A549 treated with AZD9567 at 1 μM for 4 hours (cell line): ENCODE measurements around the gene C20orf96. TPM values are rescaled to one million over a fixed set of nuclear protein-coding genes. Genes with fewer than 3 reads are reported as not detected.

Source experiments
- total RNA-seq: library from RNA; stranded (reverse); fragments of 200-300 nt; extraction: Qiagen RNA extraction; gene quantifications from 5 replicates; pipeline ENCODE4 v1.2.3, GENCODE V29; 2022; ENCODE audit not compliant: insufficient read depth

C20orf96 gene, protein sequence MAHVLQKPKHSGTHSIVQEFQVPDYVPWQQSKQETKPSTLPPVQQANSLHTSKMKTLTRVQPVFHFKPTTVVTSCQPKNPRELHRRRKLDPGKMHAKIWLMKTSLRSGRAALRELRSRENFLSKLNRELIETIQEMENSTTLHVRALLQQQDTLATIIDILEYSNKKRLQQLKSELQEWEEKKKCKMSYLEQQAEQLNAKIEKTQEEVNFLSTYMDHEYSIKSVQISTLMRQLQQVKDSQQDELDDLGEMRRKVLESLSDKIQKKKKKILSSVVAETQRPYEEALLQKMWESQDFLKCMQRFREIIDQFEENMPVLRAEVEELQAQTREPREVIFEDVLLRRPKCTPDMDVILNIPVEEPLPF
- 5.8 to 11.7 TPM (median 11.3 TPM) in 5 replicates for total RNA-seq

DNA sequence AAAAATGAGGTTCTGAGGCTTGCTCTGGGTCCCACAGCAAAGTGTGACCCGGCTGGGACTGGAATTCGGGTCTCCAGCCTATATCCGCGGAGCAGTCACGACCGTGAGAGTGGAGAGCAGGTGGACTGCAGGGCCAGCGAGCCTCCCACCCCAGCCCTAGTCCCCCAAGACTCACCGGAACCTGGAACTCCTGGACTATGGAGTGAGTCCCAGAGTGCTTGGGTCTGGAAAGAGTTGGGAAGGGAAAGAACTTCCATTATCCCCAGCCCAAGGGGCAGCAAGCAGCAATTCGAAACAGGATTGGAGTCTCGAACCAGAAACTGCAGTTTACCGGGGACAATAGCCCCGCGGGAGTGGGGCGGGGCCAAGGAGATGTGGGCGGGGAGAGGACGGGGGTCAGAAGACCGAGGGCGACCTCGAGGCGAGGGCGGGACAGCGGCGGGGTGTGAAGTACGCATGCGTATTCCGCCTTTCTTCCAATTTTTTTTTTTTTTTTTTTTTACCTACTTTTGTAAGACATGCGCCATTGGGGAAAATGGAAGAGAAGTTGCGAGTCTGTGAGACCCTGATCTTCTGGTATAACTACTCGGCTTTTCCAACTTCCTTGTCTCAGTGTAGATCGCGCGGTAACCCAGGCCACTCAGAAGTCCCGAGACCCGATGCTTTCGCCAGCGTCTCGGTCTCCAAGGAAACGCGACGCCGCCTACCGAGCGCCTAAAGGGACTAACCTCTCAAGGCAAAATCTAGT is at the start of gene C20orf96:
Gene C20orf96 (minus strand): TSS at position 667 of the 748 bp plus-strand sequence. CDS start 140 bp downstream, at position 527.

DNA sequence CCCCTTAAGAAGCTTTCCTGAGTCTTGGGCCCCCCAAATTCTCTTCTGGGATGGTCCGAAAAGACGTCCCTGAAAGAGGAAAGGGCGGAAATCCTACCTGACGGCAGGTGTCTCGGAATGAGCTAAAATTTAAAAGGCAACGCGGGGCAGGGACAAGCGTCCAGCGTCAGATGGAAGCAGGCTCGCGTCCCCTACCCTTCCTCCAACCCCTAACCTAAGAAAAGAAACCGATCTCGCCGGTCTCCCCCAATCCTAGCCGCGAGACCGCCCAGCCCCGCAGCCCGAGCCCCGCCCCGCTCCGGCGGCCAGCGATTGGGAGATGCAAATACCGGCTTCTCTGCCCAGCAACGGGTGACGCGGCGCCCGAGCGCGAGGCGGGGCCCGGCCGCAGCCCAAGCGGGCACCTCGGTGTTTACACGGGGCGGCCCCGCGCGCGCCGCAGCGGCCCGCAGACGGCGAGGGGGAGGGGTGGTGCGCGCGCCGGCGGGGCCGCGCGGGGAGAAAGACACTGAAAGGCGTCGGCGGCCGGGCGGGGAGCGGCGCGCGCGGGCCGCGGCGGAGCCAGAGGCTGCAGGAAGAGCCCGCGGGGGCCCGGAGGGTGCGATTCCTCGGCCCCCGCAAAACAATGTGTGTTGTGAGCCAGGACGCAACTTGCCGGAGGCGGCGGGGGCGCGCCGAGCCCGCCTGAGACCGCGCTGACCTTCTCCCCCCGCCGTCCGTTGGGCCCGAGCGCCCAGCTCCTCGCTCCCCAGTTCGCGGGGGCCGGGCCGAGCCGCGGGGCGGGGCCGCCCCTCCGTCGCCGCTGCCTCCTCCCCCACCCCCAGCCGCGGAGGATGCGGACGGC is 34.7 kb upstream of the C20orf96 start, which contains the start of gene SOX12:
Gene SOX12 (plus strand): TSS at position 508 of the 844 bp plus-strand sequence. CDS start 373 bp downstream, outside the sequence.

DNA sequence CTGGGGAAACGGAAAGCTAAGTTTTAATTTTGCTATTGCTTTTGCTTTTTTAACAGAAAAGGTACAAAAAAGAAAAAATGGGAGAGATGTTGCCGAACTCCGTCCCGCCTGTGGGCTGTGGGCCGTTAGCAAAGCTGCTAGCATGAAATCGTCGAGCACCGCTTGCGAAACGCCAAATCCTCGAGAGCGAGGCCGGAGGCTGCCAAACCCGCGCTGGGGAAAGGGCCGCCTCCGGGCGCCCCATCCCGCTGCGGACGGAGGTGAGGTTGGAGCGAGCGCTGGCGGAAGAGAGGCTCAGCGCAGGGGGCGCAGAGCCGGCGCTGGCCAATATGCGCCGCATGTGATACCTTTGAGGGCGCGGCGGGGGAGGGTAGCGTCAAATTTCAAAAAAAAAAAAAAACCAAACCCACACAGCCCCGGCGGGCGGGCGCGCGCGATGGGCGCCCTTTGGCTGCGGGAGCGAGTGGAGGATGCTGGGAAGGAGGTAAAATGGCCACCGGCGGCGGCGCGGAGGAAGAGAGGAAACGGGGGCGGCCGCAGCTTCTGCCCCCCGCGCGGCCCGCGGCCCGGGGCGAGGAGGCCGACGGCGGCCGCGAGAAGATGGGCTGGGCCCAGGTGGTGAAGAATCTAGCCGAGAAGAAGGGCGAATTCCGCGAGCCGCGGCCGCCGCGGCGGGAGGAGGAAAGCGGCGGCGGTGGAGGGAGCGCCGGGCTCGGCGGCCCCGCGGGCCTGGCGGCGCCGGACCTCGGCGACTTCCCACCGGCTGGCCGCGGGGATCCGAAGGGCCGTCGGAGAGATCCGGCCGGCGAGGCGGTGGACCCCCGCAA is 6.8 kb upstream of the C20orf96 start, which contains the start of gene ZCCHC3:
Gene ZCCHC3 (plus strand): TSS at position 473 of the 827 bp plus-strand sequence. CDS start 17 bp downstream, at position 490.

DNA sequence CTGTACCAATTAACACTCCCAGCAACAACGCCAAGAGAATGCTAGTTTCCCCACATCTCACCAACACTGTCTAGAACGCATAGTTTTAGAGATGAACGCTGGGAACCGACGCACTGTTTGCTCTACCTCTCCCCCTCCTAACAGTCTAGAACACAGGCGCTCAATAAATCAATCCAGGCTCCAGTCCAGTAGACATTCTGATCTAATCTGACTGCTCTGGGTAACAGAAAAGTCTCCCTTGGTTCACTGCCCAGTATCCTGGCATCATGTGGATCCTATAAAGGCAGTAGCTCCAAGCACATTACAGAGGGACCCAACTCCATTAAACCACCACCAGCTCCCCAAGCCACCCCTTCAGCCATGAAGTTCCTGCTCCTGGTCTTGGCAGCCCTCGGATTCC is 33.1 kb downstream of the C20orf96 start, which contains the start of gene DEFB132:
Gene DEFB132 (plus strand): TSS at position 306 of the 400 bp plus-strand sequence. CDS start 55 bp downstream, at position 361.

DNA sequence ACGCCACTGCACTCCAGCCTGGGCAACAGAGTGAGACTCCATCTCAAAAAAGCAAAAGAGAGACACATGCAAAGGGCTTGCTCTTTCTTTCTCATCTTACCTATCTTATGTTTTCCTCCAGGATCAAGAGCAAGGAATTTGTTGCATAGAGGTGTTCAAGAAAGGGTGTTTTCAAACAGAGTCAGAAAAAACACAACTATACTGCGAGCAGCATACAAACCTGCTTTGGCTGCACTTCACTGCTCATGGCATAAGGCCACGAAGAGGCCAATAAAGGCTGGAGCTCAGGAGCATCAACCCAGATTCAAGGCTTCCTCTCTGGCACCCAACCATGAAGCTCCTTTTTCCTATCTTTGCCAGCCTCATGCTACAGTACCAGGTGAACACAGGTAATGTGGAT is 63.6 kb downstream of the C20orf96 start, which contains the start of gene DEFB129:
Gene DEFB129 (plus strand): TSS at position 301 of the 400 bp plus-strand sequence. CDS start 31 bp downstream, at position 332.

Other genes starting within 250 kb of the C20orf96 start
- gene DEFB125, start 203.1 kb downstream of the C20orf96 start, total RNA-seq = not detected in 5 replicates
- gene DEFB126, start 148.2 kb downstream of the C20orf96 start, total RNA-seq = not detected in 5 replicates
- gene DEFB127, start 133.3 kb downstream of the C20orf96 start, total RNA-seq = not detected in 5 replicates
- not detected in 5 replicates for gene DEFB128, start 101.0 kb downstream of the C20orf96 start, total RNA-seq
- gene DEFB129, start 63.5 kb downstream of the C20orf96 start, total RNA-seq = not detected in 5 replicates
- not detected in 5 replicates for gene DEFB132, start 33.0 kb downstream of the C20orf96 start, total RNA-seq
- gene ZCCHC3, start 6.8 kb upstream of the C20orf96 start, total RNA-seq = 19.0 to 23.4 TPM (median 23.2 TPM) in 5 replicates
- gene SOX12, start 34.8 kb upstream of the C20orf96 start, total RNA-seq = 15.3 to 25.9 TPM (median 23.7 TPM) in 5 replicates
- gene NRSN2, start 56.4 kb upstream of the C20orf96 start, total RNA-seq = 43.7 to 61.6 TPM (median 60.4 TPM) in 5 replicates
- 42.0 to 50.0 TPM (median 46.9 TPM) in 5 replicates for gene TRIB3, start 90.0 kb upstream of the C20orf96 start, total RNA-seq
- 121 to 142 TPM (median 137 TPM) in 5 replicates for gene RBCK1, start 117.5 kb upstream of the C20orf96 start, total RNA-seq
- 35.2 to 42.6 TPM (median 36.7 TPM) in 5 replicates for gene TBC1D20, start 171.8 kb upstream of the C20orf96 start, total RNA-seq